CD4-positive, alpha-beta T cell treated with Interleukin-15 for 1 hour (primary cell): Measurements from ENCODE around the gene GSDME.

ENCODE experiments used
- DNase-seq: peaks from one replicate; pipeline ENCODE4 v3.0.0-alpha.2; 2020

Gene GSDME

GRCh38 chr7:24701261-24702235, 55.7 kb downstream of the GSDME start:
- DNase-seq: no peak

GRCh38 chr7:24700521-24701260, 56.6 kb downstream of the GSDME start:
- DNase-seq: no peak

- no peak for DNase-seq
Measured at GRCh38 chr7:24698531-24699266, 58.6 kb downstream of the GSDME start.

GRCh38 chr7:24697416-24697815, 59.8 kb downstream of the GSDME start:
- DNase-seq: no peak

GRCh38 chr7:24692592-24692991, 64.7 kb downstream of the GSDME start:
- no peak for DNase-seq

GRCh38 chr7:24690251-24690650, 67.0 kb downstream of the GSDME start:
- no peak for DNase-seq

GRCh38 chr7:24685708-24686107, 71.6 kb downstream of the GSDME start:
- DNase-seq: no peak

- no peak for DNase-seq
Measured at GRCh38 chr7:24670782-24671181, 86.5 kb downstream of the GSDME start.

- no peak for DNase-seq
Measured at GRCh38 chr7:24669971-24670591, 87.2 kb downstream of the GSDME start.

- DNase-seq: no peak
Measured at GRCh38 chr7:24668927-24669635, 88.2 kb downstream of the GSDME start.

GRCh38 chr7:24665564-24666294, 91.5 kb downstream of the GSDME start:
- peak; percentile 19 for DNase-seq

GRCh38 chr7:24660546-24660945, 96.7 kb downstream of the GSDME start:
- no peak for DNase-seq

GRCh38 chr7:24659505-24659904, 97.8 kb downstream of the GSDME start:
- no peak for DNase-seq

GRCh38 chr7:24657980-24658379, 99.3 kb downstream of the GSDME start:
- DNase-seq: no peak

GRCh38 chr7:24656608-24657007, 100.7 kb downstream of the GSDME start:
- DNase-seq: no peak

- DNase-seq: no peak
Measured at GRCh38 chr7:24654305-24654704, 103.0 kb downstream of the GSDME start.

- no peak for DNase-seq
Measured at GRCh38 chr7:24653316-24654085, 103.8 kb downstream of the GSDME start.

GRCh38 chr7:24652251-24652939, 104.9 kb downstream of the GSDME start:
- DNase-seq: no peak
